ENCODE data around the gene FLNA. TPM values are rescaled to one million over a fixed set of nuclear protein-coding genes. Genes with fewer than 3 reads are reported as not detected.

Gene FLNA
- total RNA-seq, 1 donor from 2014 or later = 1,080 TPM

DNA sequence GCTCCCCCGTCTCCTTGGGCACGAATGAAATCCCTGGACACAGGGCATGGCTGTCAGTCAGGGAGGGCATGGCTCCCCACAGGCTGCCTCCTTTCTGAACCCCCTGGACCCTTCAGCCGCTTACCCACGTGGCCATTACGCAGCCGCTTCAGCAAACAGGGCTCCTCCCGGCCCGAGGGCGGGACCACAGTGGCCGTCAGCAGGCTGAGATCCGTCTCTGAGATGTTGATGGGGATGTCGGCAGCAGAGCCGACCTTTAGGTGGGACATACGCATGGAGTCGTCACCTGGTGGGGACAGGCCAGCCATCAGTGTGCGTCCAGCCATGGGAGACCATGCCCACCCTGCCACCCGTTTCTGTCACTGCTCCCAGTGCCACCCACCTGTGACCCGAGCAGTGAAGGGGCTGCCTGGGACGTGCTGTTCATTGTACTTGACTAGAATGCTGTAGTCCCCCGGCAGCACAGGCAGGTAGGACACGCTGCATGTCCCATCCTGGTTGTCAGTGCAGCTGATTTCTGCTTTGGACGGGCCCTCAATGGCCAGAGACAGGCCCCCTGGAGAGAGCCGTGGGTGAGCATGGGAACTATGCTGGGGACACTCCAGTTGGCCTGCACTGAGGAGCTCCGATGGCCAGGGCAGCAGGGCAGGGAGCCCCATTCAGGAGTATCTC, 21.1 kb downstream of the FLNA start:
- intact Hi-C loops (cut with DNase I) = no loop called here
- H3K27ac ChIP-seq = no peak overlapping the region
- H3K4me3 ChIP-seq = no peak overlapping the region
- H3K27me3 ChIP-seq (ENCODE audit: low read depth) = no peaks in the 10 kb centered on the region
- no peaks in the 10 kb centered on the region for H3K9me3 ChIP-seq
- peaks cover 97% of the 10 kb centered on the region for H3K36me3 ChIP-seq
- peaks cover 33% of the 10 kb centered on the region for H3K4me1 ChIP-seq
- no peak for ATAC-seq
- DNase-seq = no peak
- TF ChIP-seq, protein P1, sequence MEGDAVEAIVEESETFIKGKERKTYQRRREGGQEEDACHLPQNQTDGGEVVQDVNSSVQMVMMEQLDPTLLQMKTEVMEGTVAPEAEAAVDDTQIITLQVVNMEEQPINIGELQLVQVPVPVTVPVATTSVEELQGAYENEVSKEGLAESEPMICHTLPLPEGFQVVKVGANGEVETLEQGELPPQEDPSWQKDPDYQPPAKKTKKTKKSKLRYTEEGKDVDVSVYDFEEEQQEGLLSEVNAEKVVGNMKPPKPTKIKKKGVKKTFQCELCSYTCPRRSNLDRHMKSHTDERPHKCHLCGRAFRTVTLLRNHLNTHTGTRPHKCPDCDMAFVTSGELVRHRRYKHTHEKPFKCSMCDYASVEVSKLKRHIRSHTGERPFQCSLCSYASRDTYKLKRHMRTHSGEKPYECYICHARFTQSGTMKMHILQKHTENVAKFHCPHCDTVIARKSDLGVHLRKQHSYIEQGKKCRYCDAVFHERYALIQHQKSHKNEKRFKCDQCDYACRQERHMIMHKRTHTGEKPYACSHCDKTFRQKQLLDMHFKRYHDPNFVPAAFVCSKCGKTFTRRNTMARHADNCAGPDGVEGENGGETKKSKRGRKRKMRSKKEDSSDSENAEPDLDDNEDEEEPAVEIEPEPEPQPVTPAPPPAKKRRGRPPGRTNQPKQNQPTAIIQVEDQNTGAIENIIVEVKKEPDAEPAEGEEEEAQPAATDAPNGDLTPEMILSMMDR (IDR thresholded peaks at IDR 0.05) = no peak

- H3K36me3 ChIP-seq = peaks cover 89% of the 10 kb centered on the region
- peak overlapping the region; percentile 56 for H3K27ac ChIP-seq
- DNase-seq (no peak), ATAC-seq (no peak)
- intact Hi-C loops (cut with DNase I) = no loop called here
- no peaks in the 10 kb centered on the region for H3K9me3 ChIP-seq
- H3K27me3 ChIP-seq (ENCODE audit: low read depth) = no peaks in the 10 kb centered on the region
- peaks cover 33% of the 10 kb centered on the region for H3K4me1 ChIP-seq
- H3K4me3 ChIP-seq = no peak overlapping the region
- TF ChIP-seq, protein P1 (IDR thresholded peaks at IDR 0.05) = no peak
Observed at GRCh38 chrX:154352466-154352865, 22.0 kb downstream of the FLNA start.

DNA sequence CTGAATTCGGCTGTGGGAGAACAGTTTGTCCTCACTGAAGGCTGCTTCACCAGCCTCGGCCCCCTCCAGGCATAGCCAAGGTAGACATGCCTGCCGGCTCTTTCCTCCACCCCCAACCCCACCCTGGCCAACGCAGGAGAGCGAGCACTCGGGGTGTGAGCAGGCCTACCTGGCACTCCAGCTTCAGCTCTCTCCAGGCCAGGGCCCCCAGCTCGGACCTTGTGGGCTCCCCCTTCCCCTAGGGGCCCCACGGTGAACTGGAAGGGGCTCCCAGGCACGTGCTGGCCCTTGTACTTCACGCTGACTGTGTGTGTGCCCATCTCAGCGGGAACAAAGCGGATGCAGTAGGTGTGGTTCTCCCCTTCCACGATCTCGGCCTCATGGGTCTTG, 22.4 kb downstream of the FLNA start:
- peak overlapping the region; percentile 56 for H3K27ac ChIP-seq
- DNase-seq = no peak

DNA sequence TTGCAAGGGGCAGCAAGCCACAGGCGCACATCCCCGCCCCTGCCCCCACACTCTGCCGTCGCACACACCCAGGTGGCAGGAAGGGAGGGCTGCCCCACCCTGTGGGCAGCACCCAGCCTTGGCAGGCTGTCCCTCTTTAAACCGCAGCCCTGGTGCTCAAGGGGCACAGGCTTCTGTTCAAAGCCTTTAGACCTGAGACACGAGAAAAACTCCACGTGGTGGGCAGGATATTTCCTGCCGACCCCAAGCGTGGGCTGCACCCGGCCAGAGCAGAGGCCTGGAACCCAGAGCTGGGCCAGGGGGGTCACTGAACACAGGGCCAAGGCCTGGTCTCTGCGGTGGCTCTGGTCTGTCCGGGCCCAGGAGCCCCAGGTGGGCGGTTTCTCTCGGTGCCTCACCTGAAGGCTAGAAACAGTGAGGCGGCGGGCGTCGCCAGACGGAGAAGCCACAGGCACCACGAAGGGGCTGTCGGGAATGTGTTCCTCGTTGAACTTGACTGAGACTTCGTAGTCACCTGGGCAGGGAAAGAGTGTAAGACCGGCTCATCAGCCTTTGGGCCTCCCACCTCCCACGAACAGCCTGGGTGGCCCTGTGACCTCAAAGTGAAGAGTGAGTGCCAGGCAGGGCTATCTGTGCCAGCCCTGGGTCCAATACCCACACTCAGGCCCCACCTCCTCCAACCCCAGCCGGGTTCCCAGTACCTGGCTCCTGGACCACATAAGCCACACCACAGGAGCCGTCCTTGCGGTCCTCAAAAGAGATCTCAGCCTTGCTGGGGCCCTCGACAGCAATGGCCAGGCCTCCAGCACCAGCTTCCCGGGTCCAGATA, 23.0 kb downstream of the FLNA start:
- intact Hi-C loops (cut with DNase I) = no loop called here
- TF ChIP-seq, protein P1 (IDR thresholded peaks at IDR 0.05) = no peak
- DNase-seq (peak; percentile 54), ATAC-seq (peak in 1 of 2 donors; percentile 43)
- H3K9me3 ChIP-seq = no peaks in the 10 kb centered on the region
- H3K4me3 ChIP-seq = no peak overlapping the region
- H3K4me1 ChIP-seq = peaks cover 33% of the 10 kb centered on the region
- no peaks in the 10 kb centered on the region for H3K27me3 ChIP-seq (ENCODE audit: low read depth)
- H3K27ac ChIP-seq = peak overlapping the region; percentile 56
- peaks cover 78% of the 10 kb centered on the region for H3K36me3 ChIP-seq

More for the DNA sequence above, 22.4 kb downstream of the FLNA start:
- TF ChIP-seq, protein P1 (IDR thresholded peaks at IDR 0.05) = no peak
- no peak overlapping the region for H3K4me3 ChIP-seq
- H3K36me3 ChIP-seq = peaks cover 84% of the 10 kb centered on the region
- no peak for ATAC-seq
- H3K9me3 ChIP-seq = no peaks in the 10 kb centered on the region
- peaks cover 33% of the 10 kb centered on the region for H3K4me1 ChIP-seq
- H3K27me3 ChIP-seq (ENCODE audit: low read depth) = no peaks in the 10 kb centered on the region
- intact Hi-C loops (cut with DNase I) = no loop called here

DNA sequence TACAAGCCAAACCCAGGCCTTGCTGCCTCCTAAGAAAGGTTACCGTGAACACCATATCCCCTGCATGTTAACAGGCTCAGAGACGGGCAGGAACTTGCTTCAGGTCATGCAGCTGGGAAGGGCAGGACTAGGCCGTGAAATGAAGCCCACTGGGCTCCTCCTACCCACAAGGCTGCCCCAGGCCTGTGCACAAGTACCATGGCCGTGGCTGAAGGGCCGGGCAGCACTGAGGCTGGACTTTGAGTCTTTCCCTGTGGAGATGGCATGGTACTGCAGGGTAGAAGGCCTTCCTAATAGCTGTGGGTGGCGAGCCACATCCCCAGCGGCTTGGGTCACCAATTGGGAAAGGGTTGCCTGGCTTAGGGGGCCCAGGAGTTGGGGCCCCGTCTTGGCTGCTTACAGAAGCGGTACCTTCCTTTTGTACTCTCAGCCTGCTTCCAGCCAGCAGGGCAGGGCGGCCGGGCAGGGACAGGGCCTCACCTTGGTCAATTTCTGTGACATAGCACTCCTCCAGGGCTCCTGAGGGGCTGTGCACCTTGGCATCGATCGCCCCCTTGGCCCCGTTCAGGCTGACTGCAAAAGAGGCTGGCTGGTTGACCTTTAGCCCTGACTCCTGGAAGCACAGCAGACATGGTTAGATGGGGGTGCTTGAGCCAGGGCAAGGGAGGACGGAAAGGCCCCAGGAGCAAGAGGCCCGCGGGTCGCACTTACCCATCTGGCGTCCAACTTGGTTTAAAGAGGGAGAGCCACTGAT, 23.8 kb downstream of the FLNA start:
- no peak for ATAC-seq
- Histone ChIP-seq H3K27ac (no peak overlapping the region), H3K4me3 (no peak overlapping the region), H3K4me1 (peaks cover 28% of the 10 kb centered on the region), H3K9me3 (no peaks in the 10 kb centered on the region), H3K36me3 (peaks cover 70% of the 10 kb centered on the region), H3K27me3 (ENCODE audit: low read depth) (no peaks in the 10 kb centered on the region)
- intact Hi-C loops (cut with DNase I) = no loop called here
- peak; percentile 6 for DNase-seq
- TF ChIP-seq, protein P1 (IDR thresholded peaks at IDR 0.05) = no peak
